Activated CD8-positive, alpha-beta memory T cell treated with anti-CD3 and anti-CD28 coated beads for 24 hours (primary cell): Measurements from ENCODE around the gene PUS10.
"Not testable (repeated sequence)": the region's sequence is repeated elsewhere in the genome, so short reads cannot be mapped to it uniquely, and the experiment has no call there.

Experiments
- DNase-seq: peaks from one replicate; pipeline ENCODE4 v3.0.0-alpha.2; 2020

Gene PUS10

DNA sequence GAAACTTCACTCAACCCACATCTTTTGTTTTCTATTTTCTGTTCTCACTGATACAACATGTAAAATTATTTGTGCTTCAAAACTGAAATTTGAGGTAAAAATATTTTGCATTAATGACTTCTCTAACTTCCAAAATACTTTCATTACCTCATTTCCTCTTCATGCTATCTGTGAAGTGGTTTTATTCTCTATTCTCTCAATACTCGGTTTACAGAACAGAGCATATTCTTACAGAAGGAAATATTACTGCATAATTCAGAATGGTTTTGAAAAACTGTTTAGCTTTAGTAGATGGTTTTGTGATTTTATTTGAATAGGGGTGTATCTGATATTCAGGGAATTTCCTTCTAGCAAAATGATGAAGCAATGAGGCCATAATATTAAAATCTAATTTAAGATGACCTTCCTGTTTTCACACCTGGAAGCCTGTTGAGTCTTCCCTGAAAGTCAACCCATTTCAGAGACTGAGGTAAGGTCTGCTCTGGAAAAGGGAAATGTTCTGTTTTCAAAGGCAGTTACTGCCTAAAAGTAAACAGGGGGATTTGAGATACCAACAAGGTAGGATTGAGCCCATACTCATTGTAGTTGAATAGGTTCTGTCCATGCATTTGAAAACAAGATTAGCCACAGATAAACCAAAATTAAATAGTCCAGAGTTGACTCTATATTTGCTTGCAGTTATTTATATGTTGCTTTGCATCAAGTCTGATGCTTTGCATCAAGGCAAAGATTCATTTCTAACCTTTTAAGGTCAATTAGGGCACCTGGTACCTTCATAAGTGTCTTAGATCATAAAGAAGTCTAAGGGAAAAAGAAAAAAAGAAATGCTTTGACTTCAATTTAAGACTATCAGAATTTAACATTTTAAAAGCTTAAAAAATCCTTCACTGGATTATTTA, 51.3 kb downstream of the PUS10 start:
- no peak for DNase-seq

DNA sequence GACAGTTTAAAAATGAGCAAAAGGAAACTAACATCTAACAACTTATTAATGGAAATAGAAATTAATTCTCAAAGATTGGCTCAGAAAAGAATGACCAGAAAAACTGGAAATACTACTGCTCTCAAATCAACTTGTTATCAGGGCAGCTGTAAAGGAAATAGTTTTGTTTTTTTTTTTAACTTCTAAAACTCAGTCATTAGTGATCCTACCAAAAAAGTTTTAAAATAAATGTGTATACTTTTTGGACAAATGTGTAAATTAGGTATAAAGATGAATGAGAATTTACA, 52.6 kb downstream of the PUS10 start:
- DNase-seq: no peak

DNA sequence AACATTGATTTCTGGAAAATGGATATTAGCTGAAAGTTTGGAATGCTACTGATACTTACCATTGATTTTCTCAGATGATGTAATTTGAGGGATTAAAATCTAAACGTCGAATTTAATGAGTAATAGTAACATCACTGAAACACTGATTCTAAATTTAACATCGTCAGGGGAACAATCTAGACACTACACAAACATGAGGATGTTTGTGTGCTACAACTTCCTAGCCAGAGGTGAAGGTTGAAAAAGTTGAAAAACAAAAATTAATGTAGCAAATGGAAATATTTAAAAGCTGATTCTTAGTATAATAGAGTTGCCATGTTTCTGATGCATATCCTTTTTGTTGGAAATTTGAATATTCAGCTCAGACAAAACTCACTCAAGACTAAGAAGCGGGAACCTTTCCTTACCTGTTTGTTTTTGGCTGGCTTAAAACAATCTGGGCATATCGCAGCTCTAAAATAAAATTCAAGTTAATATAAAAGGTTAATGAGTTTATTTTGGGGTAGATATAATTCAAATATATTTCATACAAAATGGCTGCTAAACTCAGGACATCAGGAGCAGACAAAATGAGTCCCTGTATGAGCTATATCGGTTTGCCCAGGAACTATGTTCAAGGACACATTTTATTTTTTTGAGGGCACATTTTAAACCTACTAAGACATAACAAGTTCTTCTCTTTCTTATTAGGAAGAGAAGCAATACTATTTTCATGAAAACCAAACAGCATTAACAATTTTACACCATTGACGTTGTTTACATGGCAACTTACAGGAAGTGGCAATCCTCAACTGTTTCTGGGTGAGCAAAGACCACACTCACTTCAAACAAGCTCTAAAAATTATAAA, 53.2 kb downstream of the PUS10 start:
- DNase-seq: no peak

DNA sequence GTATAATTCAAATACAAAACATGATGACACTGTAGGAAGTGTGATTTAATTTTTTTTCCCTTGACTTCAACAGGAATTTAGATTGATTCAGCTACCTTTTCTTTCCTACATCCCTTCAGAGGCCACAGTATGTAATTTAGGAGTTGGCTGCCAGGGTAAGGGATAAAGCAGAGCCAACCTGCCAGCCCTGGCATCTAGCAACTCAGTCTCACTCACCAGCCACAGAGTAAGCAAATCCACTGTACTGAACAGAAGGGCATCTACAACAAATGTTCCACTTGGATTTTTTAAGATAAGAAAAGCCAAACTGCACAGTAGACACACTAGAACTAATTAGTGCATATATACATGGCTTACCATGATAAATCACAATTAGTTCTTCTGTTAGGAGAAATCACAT, 54.9 kb downstream of the PUS10 start:
- DNase-seq: no peak

DNA sequence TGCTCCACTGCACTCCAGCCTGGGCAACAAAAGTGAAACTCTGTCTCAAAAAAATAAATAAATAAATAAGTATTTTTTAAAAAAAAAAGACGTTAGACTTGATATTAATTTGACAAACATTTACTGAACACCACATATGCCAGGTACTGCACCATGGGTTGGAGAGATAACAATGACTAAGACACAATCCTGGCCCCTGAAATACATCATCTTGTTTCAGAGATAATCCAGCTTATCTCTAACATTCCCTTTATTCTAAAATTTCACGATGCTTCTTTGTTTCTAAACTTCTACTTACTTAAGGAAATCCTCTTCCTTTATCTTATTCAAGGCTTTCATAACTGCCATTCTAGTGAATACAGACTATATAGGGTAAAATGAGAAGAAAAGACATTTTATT, 55.5 kb downstream of the PUS10 start:
- DNase-seq: no peak

DNA sequence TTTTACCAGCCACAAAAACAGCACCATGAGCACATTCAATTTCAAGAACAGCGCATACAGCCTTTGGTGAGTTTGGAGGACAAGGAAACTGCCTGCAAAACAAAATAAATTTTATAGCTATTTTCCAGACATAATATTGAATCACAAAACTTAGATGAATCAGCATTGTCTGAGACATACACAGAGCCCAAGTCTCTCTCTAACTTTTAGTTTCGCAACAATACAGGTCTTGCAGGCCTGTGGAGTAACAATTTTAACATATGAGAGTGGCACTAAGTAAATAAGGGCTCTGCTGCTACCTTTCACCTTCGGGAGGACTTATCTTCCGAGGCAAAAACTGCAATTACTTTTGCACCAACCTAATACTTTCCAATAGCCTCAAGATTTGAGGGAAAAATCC, 56.6 kb downstream of the PUS10 start:
- DNase-seq: no peak

DNA sequence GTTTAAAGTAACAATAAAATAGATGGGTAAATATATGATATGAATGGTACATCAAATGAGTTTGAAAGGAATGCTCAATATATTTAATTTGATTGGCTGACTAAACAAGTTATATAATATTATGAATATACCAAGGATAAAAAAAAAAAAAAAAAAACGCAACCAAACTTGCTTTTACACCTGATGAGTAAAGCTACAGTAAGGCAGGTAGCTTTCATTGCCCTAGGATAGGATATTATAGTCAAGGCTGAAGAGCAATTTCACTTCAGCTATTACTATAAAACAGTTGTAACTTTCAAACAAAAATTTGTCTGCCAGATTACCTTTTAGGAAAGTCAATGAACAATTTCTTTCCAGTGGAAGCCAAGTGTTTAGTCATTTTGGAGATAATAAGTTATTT, 57.3 kb downstream of the PUS10 start:
- DNase-seq: no peak

DNA sequence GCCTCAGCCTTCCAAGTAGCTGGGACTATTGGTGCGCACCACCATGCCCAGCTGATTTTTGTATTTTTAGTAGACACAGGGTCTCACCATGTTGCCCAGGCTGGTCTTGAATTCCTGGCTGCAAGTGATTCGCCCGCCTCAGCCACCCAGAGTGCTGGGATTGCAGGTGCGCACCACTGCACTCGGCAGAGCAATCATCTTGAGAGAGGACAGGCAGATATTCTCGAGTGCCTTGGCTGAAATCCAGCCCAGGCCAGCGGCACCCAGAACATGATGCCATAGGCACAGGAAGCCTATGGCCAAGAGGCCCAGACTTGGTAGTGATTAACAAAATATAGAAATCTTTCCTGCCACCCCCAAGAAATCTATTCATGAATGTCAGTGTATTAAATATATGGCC, 58.6 kb downstream of the PUS10 start:
- DNase-seq: no peak

DNA sequence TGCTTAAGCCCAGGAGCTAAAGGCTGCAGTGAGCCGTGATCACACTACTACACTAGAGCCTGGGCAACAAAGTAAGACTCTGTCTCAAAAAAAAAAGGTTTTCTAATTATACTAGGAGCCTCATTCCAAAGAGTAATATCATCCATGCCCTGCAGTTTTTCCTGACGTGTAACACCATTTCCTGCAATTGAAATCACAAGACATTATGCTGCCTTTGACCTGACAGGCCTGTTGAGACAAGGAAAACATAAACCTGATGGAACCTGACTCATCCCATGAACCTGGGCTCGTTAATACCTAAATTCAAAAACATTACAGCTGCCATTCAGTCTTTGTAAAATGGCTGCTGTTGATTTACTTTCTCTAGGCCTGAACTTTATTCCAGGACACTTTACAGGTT, 59.3 kb downstream of the PUS10 start:
- DNase-seq: no peak

DNA sequence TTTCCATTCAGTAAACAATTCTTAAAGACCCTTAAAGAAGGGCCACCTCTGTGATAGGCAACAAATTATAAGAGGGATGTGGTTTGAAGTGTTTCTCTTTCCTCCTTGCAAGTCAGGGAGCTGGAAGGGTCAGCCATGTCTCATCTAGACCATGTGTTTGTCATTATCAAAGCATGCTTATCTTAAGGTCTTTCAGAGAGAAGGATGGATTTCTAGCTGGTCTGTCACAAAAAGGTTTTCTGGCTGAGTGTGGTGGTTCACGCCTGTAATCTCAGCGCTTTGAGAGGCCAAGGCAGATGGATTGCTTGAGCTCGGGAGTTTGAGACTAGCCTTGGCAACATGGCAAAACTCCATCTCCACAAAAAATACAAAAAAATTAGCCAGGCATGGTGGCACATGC, 59.7 kb downstream of the PUS10 start:
- DNase-seq: no peak

DNA sequence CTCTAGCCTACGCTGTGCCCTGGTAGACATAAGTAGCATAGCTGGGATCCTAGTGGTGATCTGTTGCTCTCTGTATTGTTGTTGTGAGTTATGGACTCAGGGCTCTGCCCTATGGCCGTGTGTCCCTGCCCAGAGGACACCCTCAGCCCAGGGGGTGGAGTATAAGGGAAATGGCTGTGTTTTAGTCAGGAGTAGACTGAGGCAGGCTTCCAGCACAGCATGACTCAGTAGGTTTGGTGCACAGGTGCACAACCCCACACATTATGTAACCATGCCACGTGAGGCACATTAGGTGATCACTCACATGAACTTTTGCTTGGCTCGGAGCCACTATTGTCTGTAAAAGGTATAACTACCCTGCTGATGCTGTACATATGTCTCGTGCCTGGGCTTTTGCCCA, 60.4 kb downstream of the PUS10 start:
- no peak for DNase-seq

DNA sequence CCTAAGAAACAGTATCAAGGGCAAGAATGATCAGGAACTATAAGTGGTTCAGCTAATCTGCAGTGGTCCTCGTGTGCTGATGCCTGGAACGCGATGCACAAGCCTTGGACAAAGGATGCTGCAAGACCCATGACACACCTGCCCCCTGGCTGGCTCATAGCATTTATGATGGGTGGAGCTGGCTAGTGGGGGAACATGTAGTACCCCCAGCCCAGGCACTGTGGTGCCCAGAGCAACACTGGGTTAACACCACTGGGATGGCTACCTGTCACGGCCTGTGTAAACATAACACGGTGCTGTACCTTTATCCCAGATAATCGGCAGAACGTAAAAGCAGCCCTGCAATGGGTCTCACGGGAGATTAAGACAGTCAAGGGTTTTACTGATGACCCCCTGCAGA, 60.8 kb downstream of the PUS10 start:
- DNase-seq: no peak

DNA sequence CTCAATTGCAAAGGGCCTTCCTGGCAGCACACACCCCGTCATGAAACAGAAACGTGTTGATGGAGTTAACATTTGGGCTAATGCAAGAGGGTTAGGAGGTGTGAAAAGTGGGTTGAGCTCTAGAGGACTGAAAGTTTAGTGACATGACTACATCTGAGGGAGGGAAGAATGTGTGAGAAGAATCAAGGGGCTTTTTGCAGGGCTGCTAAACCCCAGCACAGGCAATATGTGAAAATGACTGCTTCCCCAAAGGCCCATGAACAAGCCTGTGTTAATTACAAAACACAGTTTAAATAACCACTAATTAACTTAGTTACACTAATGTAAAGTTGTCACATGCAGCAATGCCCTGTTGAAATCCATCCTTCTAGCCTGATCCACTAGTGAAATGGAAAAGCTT, 63.9 kb downstream of the PUS10 start:
- DNase-seq: no peak

DNA sequence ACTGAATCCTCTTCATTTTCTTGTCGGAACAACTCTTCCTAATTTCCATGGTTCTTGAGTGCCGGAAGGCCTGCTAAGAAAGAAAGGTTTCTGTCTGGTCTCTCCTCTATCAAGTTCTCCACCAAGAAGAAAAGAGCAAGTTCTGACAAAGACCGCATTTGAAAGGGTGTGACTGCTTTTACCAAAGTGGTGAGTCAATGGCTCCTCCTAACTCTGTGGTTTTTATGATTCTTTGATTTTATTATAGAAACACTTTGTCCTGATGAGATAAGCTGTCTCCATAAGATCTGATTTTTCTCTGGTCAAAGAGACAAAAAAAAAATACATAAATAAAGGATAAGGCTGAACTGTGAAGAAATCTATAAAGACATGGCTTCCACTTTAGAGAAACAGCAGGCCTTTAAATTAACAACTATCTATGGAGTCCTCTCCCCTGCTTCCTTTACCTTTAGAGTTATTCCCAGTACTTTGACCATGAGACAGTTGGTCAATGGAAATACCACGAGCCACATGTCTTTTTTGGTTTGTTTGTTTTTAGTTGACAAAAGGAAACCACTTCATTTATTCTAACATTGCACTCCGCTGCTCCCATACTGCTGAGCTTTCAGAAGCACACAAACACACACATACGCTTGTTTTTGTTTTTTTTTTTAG, 69.0 kb downstream of the PUS10 start:
- no peak for DNase-seq

DNA sequence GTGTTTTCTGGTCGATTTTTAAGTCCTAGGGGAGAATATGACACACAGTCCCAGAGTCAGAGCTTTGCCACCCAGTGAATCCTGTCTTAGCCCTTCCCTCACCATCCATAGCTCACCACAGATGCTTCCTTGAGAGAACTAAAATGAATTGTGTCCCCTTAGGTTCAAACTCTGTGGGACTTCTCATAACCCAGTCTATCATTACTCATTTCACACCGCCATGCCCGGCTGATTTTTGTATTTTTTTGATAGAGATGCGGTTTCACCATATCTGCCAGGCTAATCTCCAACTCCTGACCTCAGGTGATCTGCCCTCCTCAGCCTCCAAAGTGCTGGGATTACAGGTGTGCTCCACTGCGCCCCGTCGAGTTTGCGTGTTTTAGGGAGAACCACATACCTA, 69.9 kb downstream of the PUS10 start:
- no peak for DNase-seq

DNA sequence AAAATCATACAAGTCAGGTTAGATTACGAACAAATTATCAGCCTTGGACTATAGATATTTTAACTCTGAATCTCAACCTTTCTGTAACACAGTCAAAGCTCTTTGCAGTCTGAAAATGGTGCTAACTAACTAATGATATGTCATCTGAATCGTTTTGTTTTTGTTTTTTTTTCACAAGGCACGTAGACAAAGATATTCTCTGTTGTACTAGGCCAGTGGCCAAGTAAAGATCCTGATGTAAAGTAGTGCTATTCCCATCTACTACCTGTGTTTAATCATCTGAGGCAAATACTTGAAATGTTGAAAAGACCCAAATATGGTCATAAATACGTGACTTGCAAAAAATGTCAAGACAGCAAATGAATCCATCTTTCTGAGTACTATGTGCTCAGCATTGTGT, 71.0 kb downstream of the PUS10 start:
- no peak for DNase-seq

DNA sequence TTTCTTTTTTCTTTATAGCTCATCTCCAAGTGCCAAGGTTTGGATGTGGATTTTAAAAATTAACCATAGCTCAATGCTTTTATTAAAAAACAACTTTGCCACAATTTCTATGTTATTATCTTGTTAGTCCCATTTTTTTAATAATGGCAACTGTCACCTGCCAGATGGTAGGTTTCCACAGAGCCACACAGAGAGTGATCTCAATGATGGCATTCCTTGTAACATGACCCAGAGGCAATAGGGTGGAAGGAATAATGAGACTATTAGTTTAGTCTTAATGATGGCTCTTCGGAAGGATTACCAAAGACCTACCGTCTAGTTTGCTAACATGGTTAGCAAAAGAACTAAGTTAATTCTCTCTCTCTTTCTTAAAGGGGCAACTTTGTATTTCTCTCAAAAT, 72.7 kb downstream of the PUS10 start:
- no peak for DNase-seq

DNA sequence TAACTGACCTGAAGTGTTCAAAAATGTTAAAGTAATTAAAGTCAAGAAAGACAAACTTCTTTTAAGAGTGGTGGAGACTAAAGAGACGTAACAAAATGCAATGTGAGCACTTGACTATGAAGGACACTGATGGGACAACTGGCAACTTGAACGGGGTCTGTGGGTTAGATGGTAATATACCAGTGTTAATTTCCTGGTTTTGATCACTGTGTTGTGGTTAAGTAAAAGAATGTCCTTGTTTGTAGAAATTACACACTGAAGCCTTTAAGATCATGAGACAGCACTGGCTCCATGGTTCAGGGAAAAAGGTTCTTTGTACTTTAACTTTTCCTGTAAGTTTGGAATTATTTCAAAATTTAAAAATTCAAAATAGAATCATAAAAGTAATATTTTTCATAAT, 78.4 kb downstream of the PUS10 start:
- DNase-seq: no peak

DNA sequence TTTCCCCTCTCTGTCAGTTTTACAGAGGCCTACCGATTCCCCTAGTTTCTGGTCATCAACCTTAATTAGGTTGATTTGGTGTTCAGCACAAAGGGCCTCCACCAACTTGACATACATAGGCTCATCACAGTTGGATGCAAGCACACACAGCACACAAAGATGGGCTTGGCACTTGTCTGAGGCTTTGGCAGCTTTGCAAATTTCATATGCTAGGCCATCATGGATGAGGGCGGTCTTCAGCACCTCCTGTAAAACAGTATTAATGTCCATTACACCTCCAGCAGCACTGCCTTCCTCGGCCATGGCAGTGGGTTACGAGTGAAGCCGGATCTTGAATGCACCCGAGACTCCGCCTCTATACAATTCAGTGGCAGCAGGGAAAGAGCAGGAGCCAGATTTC, 79.8 kb downstream of the PUS10 start:
- no peak for DNase-seq

DNA sequence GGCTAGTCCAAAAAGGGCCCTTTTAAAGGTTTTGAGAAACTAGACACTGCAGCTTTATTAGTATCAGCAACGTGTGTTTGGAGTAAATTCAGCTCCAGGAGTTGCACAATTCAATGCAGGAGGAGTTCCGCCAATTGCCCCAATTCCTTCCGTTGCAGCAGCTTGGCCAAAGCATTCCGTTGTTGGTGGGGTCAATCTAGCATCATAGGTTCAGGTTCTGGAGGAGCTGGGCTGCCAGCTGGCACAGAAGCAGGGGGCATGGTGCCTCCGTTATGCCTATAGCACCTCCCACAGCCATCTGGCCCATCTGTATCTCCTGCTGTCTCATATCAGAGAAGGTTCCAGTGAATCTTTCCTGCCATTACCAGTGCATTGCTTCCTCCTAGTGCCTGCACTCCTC, 81.3 kb downstream of the PUS10 start:
- DNase-seq: no peak

DNA sequence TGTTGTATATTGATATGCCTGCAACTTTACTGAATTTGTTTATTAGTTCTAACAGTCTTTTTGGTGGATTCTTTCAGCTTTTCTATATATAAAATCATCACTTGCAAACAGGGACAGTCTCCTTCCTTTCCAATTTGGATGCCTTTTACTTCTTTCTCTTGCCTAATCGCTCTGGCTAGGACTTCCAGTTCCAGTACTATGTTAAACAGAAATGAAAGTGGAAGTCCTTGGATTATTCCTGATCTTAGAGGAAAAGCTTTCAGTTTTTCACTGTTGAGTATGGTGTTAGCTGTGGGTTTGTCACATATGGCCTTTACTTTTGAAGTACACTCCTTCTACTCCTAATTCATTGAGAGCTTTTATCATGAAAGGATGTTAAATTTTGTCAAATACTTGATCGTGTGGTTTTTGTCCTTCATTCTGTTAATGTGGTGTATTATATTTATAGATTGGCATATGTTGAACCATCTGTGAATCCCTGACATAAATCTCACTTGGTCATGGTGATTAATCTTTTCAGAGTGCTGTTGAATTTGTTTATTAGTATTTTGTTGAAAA, 83.8 kb downstream of the PUS10 start:
- DNase-seq: no peak

DNA sequence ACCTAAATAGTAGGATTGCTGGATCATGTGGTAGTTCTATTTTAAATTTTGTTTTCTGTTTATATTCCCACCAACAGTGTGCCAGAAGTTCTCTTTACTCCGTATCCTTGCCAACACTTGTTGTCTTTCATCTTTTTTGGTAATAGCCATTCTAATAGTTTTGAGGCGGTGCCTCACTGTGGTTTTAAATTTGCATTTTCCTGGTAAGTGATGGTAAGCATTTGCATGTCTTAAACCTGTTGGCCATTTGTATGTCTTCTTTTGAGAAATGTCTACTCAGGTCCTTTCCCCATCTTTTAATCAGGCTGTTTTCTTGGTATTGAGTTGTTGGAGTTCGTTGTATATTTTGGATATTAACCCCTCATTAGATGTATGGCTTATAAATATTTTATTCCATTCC, 85.1 kb downstream of the PUS10 start:
- no peak for DNase-seq

DNA sequence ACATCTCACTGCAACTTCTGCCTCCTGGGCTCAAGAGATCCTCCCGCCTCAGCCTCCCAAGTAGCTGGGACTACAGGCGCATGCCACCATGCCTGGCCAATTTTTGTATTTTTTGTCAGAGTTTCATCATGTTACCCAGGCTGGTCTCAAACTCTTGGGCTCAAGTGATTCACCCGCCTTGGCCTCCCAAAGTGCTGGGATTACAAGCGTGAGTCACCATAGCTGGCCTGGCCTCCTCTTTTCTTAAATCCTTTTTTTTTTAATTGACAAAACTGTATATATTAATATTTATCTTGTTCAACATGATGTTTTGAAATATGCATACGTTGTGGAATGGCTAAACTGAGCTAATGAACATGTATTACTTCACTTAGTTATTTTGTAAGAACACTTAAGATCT, 86.0 kb downstream of the PUS10 start:
- DNase-seq: not testable (repeated sequence)
